Measurements from ENCODE around the gene RNF144A.

GRCh38 chr2:6967301-6967700, 50.1 kb downstream of the RNF144A start:
- no peak for TF ChIP-seq TAF1 (IDR thresholded peaks at IDR 0.05; ENCODE audit: borderline replicate concordance, insufficient read depth, low read length)
- no peak for TF ChIP-seq POLR2AphosphoS5 (IDR thresholded peaks at IDR 0.05; ENCODE audit: low read depth, low read length)
- no peak for TF ChIP-seq REST (IDR thresholded peaks at IDR 0.05; ENCODE audit: insufficient read depth in 1 of 2, low read depth in 2 of 2, low read length in 2 of 2)
- no peak for TF ChIP-seq SIN3A (IDR thresholded peaks at IDR 0.05; ENCODE audit: borderline replicate concordance, insufficient read depth, low read length)
- TF ChIP-seq FOXP2 (optimal IDR thresholded peaks at IDR 0.05; ENCODE audit: borderline replicate concordance, extremely low read depth, extremely low read length, insufficient read depth), result no peak
